Calu3 (cell line): Measurements from ENCODE around the gene TCEA3. TPM values are rescaled to one million over a fixed set of nuclear protein-coding genes. Genes with fewer than 3 reads are reported as not detected.

Experiments used
- BruUV-seq: library from RNA; stranded (reverse); fragments of 400-500 nt; replicated peaks from 2 replicates; lab custom pipeline; 2021; lab: Mats Ljungman, UMichigan
- CTCF ChIA-PET: fragments of 300-600 bp; sonication (Branson Sonifier 250); formaldehyde crosslinking; loops from one replicate; lab custom pipeline; 2022; ENCODE audit warnings: antibody characterized with exemption; lab: Charles Lee
- DNase-seq: peaks from one replicate; pipeline ENCODE4 v3.0.0; 2022
- H3K27ac Mint-ChIP-seq: one replicate; pipeline ENCODE4 v1.8.0; 2022; ENCODE audit warnings: mixed read lengths; ENCODE audit not compliant: unreplicated experiment
- H3K27me3 Mint-ChIP-seq: one replicate; pipeline ENCODE4 v1.8.0; 2022; ENCODE audit warnings: mixed read lengths; ENCODE audit not compliant: unreplicated experiment
- H3K36me3 Mint-ChIP-seq: one replicate; pipeline ENCODE4 v1.8.0; 2022; ENCODE audit warnings: mild to moderate bottlenecking, moderate library complexity, mixed read lengths; ENCODE audit not compliant: insufficient read depth, unreplicated experiment
- H3K4me1 Mint-ChIP-seq: one replicate; pipeline ENCODE4 v1.8.0; 2022; ENCODE audit warnings: mild to moderate bottlenecking, low read depth, mixed read lengths; ENCODE audit not compliant: unreplicated experiment
- H3K4me3 Mint-ChIP-seq: one replicate; pipeline ENCODE4 v1.8.0; 2022; ENCODE audit warnings: mild to moderate bottlenecking, low read depth, moderate library complexity, mixed read lengths; ENCODE audit not compliant: unreplicated experiment
- H3K9me3 Mint-ChIP-seq: one replicate; pipeline ENCODE4 v1.8.0; 2022; ENCODE audit warnings: low read depth, mixed read lengths; ENCODE audit not compliant: unreplicated experiment
- CTCF ChIP-seq: fragments of 200-600 bp; IDR thresholded peaks from one replicate; pipeline ENCODE4 v1.8.0; 2022; ENCODE audit warnings: antibody characterized with exemption; ENCODE audit not compliant: unreplicated experiment
- intact Hi-C: fragments of 100-400 bp; cut with micrococcal nuclease; formaldehyde crosslinking; loops from one replicate; pipeline ENCODE4 v1.10.0; 2022; ENCODE audit not compliant: unreplicated experiment
- total RNA-seq: library from RNA; stranded (reverse); gene quantifications from 2 replicates; pipeline ENCODE4 v1.2.3, GENCODE V29; 2022

TCEA3 gene
- total RNA-seq, 1 experiment from 2014 or later = 1.5 TPM

- Mint-ChIP-seq H3K9me3 (no peaks in the 10 kb centered on the region), H3K4me1 (peaks cover 8% of the 10 kb centered on the region), H3K4me3 (peak overlapping the region; percentile 66), H3K27ac (no peak overlapping the region), H3K27me3 (peaks cover 52% of the 10 kb centered on the region), H3K36me3 (peaks cover 10% of the 10 kb centered on the region)
- no TSS peak for BruUV-seq
- no peak for DNase-seq
- no peak for TF ChIP-seq CTCF
- CTCF ChIA-PET = interaction anchor here (0.6 to 0.9 kb wide), 4 partner anchors 21 to 879 kb away, joined by 3 to 6 read pairs (median 5); no protein-coding TSS in a partner anchor
- intact Hi-C loops = no loop called here
These were observed 596 bp upstream of the TCEA3 start for GRCh38 chr1:23425193-23425494.

- Mint-ChIP-seq H3K4me1 (peaks cover 8% of the 10 kb centered on the region), H3K36me3 (peaks cover 10% of the 10 kb centered on the region), H3K4me3 (peak overlapping the region; percentile 66), H3K27me3 (peaks cover 49% of the 10 kb centered on the region), H3K9me3 (no peaks in the 10 kb centered on the region), H3K27ac (no peak overlapping the region)
- no peak for TF ChIP-seq CTCF
- intact Hi-C loops = no loop called here
- CTCF ChIA-PET = interaction anchor here (1.0 kb wide), 1 partner anchor 14 kb away, joined by 3 read pairs; no protein-coding TSS in a partner anchor
- no TSS peak for BruUV-seq
- DNase-seq = peak; percentile 5
These were observed 894 bp downstream of the TCEA3 start for GRCh38 chr1:23423415-23424292.

- no peaks in the 10 kb centered on the region for H3K9me3 Mint-ChIP-seq
- H3K36me3 Mint-ChIP-seq = peaks cover 10% of the 10 kb centered on the region
- no peak overlapping the region for H3K27ac Mint-ChIP-seq
- BruUV-seq = no TSS peak
- intact Hi-C loops = no loop called here
- no peak for TF ChIP-seq CTCF
- peaks cover 42% of the 10 kb centered on the region for H3K27me3 Mint-ChIP-seq
- peaks cover 8% of the 10 kb centered on the region for H3K4me1 Mint-ChIP-seq
- DNase-seq = no peak
- CTCF ChIA-PET = no interaction called here
- H3K4me3 Mint-ChIP-seq = no peak overlapping the region
These were observed 1.6 kb downstream of the TCEA3 start for GRCh38 chr1:23422941-23423340.

GRCh38 chr1:23422241-23422877, 2.2 kb downstream of the TCEA3 start:
- DNase-seq = no peak
- H3K36me3 Mint-ChIP-seq = peaks cover 10% of the 10 kb centered on the region
- CTCF ChIA-PET = interaction anchor here (0.5 kb wide), 1 partner anchor 42 kb away, joined by 6 read pairs; no protein-coding TSS in a partner anchor
- no TSS peak for BruUV-seq
- intact Hi-C loops = no loop called here
- H3K9me3 Mint-ChIP-seq = no peaks in the 10 kb centered on the region
- peaks cover 8% of the 10 kb centered on the region for H3K4me1 Mint-ChIP-seq
- no peak overlapping the region for H3K27ac Mint-ChIP-seq
- TF ChIP-seq CTCF = no peak
- no peak overlapping the region for H3K4me3 Mint-ChIP-seq
- peaks cover 39% of the 10 kb centered on the region for H3K27me3 Mint-ChIP-seq
